Stimulated activated effector memory CD8-positive, alpha-beta T cell treated with anti-CD3 and anti-CD28 coated beads, Interleukin-12 subunit alpha, Interleukin-12 subunit beta, amount 100 ng/mL, for 72 hours (primary cell): ENCODE measurements around the gene CFL1.

ENCODE experiments used
- ATAC-seq: fragments of 150-1000 bp; cut with Tn5 transposase; 2 replicates; pipeline ENCODE4 v1.10.0; 2021
- DNase-seq, 2 donors: peaks; one replicate each; pipeline ENCODE4 v3.0.0; 2021 to 2022; ENCODE audit warnings: low spot score in 2 of 2
- H3K27ac Mint-ChIP-seq: one replicate; pipeline ENCODE4 v1.8.0; 2022; ENCODE audit warnings: mild to moderate bottlenecking, mixed read lengths
- H3K36me3 Mint-ChIP-seq: one replicate; pipeline ENCODE4 v1.8.0; 2022; ENCODE audit warnings: mild to moderate bottlenecking, mixed read lengths
- H3K4me1 Mint-ChIP-seq: one replicate; pipeline ENCODE4 v1.8.0; 2022; ENCODE audit warnings: mixed read lengths
- H3K4me3 Mint-ChIP-seq: one replicate; pipeline ENCODE4 v1.8.0; 2022; ENCODE audit warnings: mild to moderate bottlenecking, mixed read lengths
- H3K9me3 Mint-ChIP-seq: one replicate; pipeline ENCODE4 v1.8.0; 2022; ENCODE audit warnings: mixed read lengths

The CFL1 gene

GRCh38 chr11:65867284-65868071 is 9.5 kb upstream of the CFL1 start:
- peaks cover 35% of the 10 kb centered on the region for H3K4me1 Mint-ChIP-seq
- DNase-seq, result no peak
- H3K27ac Mint-ChIP-seq, result peak overlapping the region; percentile 32
- H3K9me3 Mint-ChIP-seq, result no peaks in the 10 kb centered on the region
- ATAC-seq, result no peak
- H3K36me3 Mint-ChIP-seq, result peaks cover 55% of the 10 kb centered on the region
- no peak overlapping the region for H3K4me3 Mint-ChIP-seq

GRCh38 chr11:65866509-65867283 is 8.7 kb upstream of the CFL1 start:
- DNase-seq (no peak), ATAC-seq (no peak)
- Mint-ChIP-seq H3K4me3 (no peak overlapping the region), H3K4me1 (peaks cover 43% of the 10 kb centered on the region), H3K36me3 (peaks cover 63% of the 10 kb centered on the region), H3K9me3 (no peaks in the 10 kb centered on the region), H3K27ac (peak overlapping the region; percentile 32)

GRCh38 chr11:65865550-65866172 is 7.7 kb upstream of the CFL1 start:
- Mint-ChIP-seq H3K4me3 (no peak overlapping the region), H3K4me1 (peaks cover 39% of the 10 kb centered on the region), H3K27ac (peak overlapping the region; percentile 32), H3K9me3 (no peaks in the 10 kb centered on the region), H3K36me3 (peaks cover 73% of the 10 kb centered on the region)
- DNase-seq, result no peak
- no peak for ATAC-seq

GRCh38 chr11:65864706-65865471 is 6.9 kb upstream of the CFL1 start:
- no peak overlapping the region for H3K4me3 Mint-ChIP-seq
- peak overlapping the region; percentile 32 for H3K27ac Mint-ChIP-seq
- no peaks in the 10 kb centered on the region for H3K9me3 Mint-ChIP-seq
- ATAC-seq, result no peak
- no peak for DNase-seq
- H3K4me1 Mint-ChIP-seq, result peaks cover 37% of the 10 kb centered on the region
- H3K36me3 Mint-ChIP-seq, result peaks cover 81% of the 10 kb centered on the region

GRCh38 chr11:65863889-65864705 is 6.1 kb upstream of the CFL1 start:
- ATAC-seq (no peak), DNase-seq (no peak)
- peaks cover 37% of the 10 kb centered on the region for H3K4me1 Mint-ChIP-seq
- H3K9me3 Mint-ChIP-seq, result no peaks in the 10 kb centered on the region
- peaks cover 89% of the 10 kb centered on the region for H3K36me3 Mint-ChIP-seq
- H3K4me3 Mint-ChIP-seq, result no peak overlapping the region
- H3K27ac Mint-ChIP-seq, result no peak overlapping the region

GRCh38 chr11:65862941-65863888 is 5.2 kb upstream of the CFL1 start:
- Mint-ChIP-seq H3K36me3 (peaks cover 92% of the 10 kb centered on the region), H3K9me3 (no peaks in the 10 kb centered on the region), H3K27ac (peak overlapping the region; percentile 97), H3K4me3 (peak overlapping the region; percentile 97), H3K4me1 (peaks cover 46% of the 10 kb centered on the region)
- DNase-seq (no peak), ATAC-seq (no peak)

GRCh38 chr11:65862191-65862735 is 4.3 kb upstream of the CFL1 start:
- H3K36me3 Mint-ChIP-seq, result peaks cover 98% of the 10 kb centered on the region
- ATAC-seq (no peak), DNase-seq (peak in 1 of 2 donors; percentile 50)
- H3K4me1 Mint-ChIP-seq, result peaks cover 47% of the 10 kb centered on the region
- H3K9me3 Mint-ChIP-seq, result no peaks in the 10 kb centered on the region
- peak overlapping the region; percentile 97 for H3K4me3 Mint-ChIP-seq
- peak overlapping the region; percentile 97 for H3K27ac Mint-ChIP-seq

GRCh38 chr11:65861533-65862183 is 3.7 kb upstream of the CFL1 start:
- Mint-ChIP-seq H3K4me1 (peaks cover 50% of the 10 kb centered on the region), H3K36me3 (peaks cover 98% of the 10 kb centered on the region), H3K27ac (peak overlapping the region; percentile 97), H3K4me3 (peak overlapping the region; percentile 97), H3K9me3 (no peaks in the 10 kb centered on the region)
- ATAC-seq (no peak), DNase-seq (no peak)

- Mint-ChIP-seq H3K36me3 (peaks cover 98% of the 10 kb centered on the region), H3K4me3 (peak overlapping the region; percentile 97), H3K9me3 (no peaks in the 10 kb centered on the region), H3K4me1 (peaks cover 55% of the 10 kb centered on the region), H3K27ac (peak overlapping the region; percentile 97)
- no peak for ATAC-seq
- DNase-seq, result no peak
Measured at GRCh38 chr11:65861165-65861505, 3.2 kb upstream of the CFL1 start.

- peaks cover 61% of the 10 kb centered on the region for H3K4me1 Mint-ChIP-seq
- peaks cover 98% of the 10 kb centered on the region for H3K36me3 Mint-ChIP-seq
- H3K9me3 Mint-ChIP-seq, result no peaks in the 10 kb centered on the region
- peak within 1 kb of the TSS; percentile 97 for H3K27ac Mint-ChIP-seq
- ATAC-seq (peak; percentile 61), DNase-seq (peak; percentile 96 to 99)
- H3K4me3 Mint-ChIP-seq, result peak within 1 kb of the TSS; percentile 97
Measured at GRCh38 chr11:65860278-65861164, 2.5 kb upstream of the CFL1 start, which contains the start of gene MUS81. MUS81 (plus strand) TSS chr11:65860433; CDS start chr11:65860754, 321 bp downstream.

- no peak for ATAC-seq
Measured at GRCh38 chr11:65859812-65860277, 1.9 kb upstream of the CFL1 start.

More at GRCh38 chr11:65859812-65860277, 1.9 kb upstream of the CFL1 start:
- no peak for DNase-seq
- Mint-ChIP-seq H3K27ac (peak overlapping the region; percentile 97), H3K4me3 (peak overlapping the region; percentile 97), H3K9me3 (no peaks in the 10 kb centered on the region), H3K4me1 (peaks cover 62% of the 10 kb centered on the region), H3K36me3 (peaks cover 98% of the 10 kb centered on the region)
